T-cell (primary cell): ENCODE data around the gene NUP188. TPM values are rescaled to one million over a fixed set of nuclear protein-coding genes. Genes with fewer than 3 reads are reported as not detected.

Source experiments
- ATAC-seq, 4 experiments: fragments of 200-7000 bp in 3 of 4; fragments of 150-1000 bp in 1 of 4; cut with Tn5 transposase; replicated peaks in 1 of 4; 1 replicate in 3 of 4; 2 replicates in 1 of 4; pipeline ENCODE4 v1.10.0; 2021; ENCODE audit warnings: moderate library complexity in 3 of 4, mild to moderate bottlenecking in 2 of 4, moderate number of reproducible peaks in 1 of 4
- CTCF ChIA-PET, 2 donors: fragments of 300-600 bp; sonication (Branson Sonifier 250); formaldehyde crosslinking; loops; one replicate each; lab custom pipeline; 2022; ENCODE audit warnings: antibody characterized with exemption in 2 of 2; lab: Charles Lee
- POLR2A ChIA-PET, 2 donors: fragments of 300-600 bp; sonication (Branson Sonifier 250); formaldehyde crosslinking; loops; one replicate each; lab custom pipeline; 2022; ENCODE audit warnings: antibody characterized with exemption in 2 of 2; lab: Charles Lee
- DNase-seq, 35 experiments: peaks; one replicate each; pipeline versions ENCODE4 v3.0.0 to v3.0.0-alpha.2; 2013 to 2023
- H3K27ac ChIP-seq: one replicate; pipeline ENCODE4 v1.5.1; 2013; ENCODE audit warnings: low read length
- H3K27me3 ChIP-seq, 2 experiments: replicated peaks in 1 of 2; 1 replicate in 1 of 2; 2 replicates in 1 of 2; pipeline versions ENCODE4 v1.6.1 to v1.7.0; 2013; ENCODE audit warnings: low read length in 1 of 2, mixed read lengths in 1 of 2; ENCODE audit not compliant: control insufficient read depth in 2 of 2, insufficient read depth in 2 of 2; ENCODE audit errors: extremely low read depth in 1 of 2
- H3K36me3 ChIP-seq, 2 donors: 1 replicate in 1 of 2; 2 replicates in 1 of 2; pipeline versions ENCODE4 v1.6.1 to v1.7.0; 2013; ENCODE audit warnings: low read length in 1 of 2; ENCODE audit not compliant: control insufficient read depth in 2 of 2, insufficient read depth in 1 of 2; ENCODE audit errors: extremely low read depth in 1 of 2
- H3K4me1 ChIP-seq, 2 experiments: 1 replicate in 1 of 2; 2 replicates in 1 of 2; pipeline versions ENCODE4 v1.6.1 to v1.7.0; 2013; ENCODE audit warnings: low read length in 2 of 2, mixed read lengths in 1 of 2; ENCODE audit not compliant: insufficient read depth in 2 of 2, control insufficient read depth in 1 of 2; ENCODE audit errors: extremely low read depth in 1 of 2
- H3K4me3 ChIP-seq, 2 donors: 1 replicate in 1 of 2; 2 replicates in 1 of 2; pipeline versions ENCODE4 v1.5.1 to v1.7.0; 2013; ENCODE audit warnings: mild to moderate bottlenecking in 2 of 2, low read length in 1 of 2, moderate library complexity in 1 of 2; ENCODE audit not compliant: control insufficient read depth in 1 of 2; ENCODE audit errors: extremely low read depth in 1 of 2
- H3K9me3 ChIP-seq: 2 replicates; pipeline ENCODE4 v1.7.0; 2013
- H3K27ac Mint-ChIP-seq, 2 donors: one replicate each; pipeline ENCODE4 v1.8.0; 2020 to 2021; ENCODE audit warnings: mild to moderate bottlenecking in 2 of 2, mixed read lengths in 2 of 2
- H3K27me3 Mint-ChIP-seq, 2 donors: one replicate each; pipeline ENCODE4 v1.8.0; 2021 to 2022; ENCODE audit warnings: mixed read lengths in 2 of 2
- H3K36me3 Mint-ChIP-seq: one replicate; pipeline ENCODE4 v1.8.0; 2021; ENCODE audit warnings: mixed read lengths
- H3K4me1 Mint-ChIP-seq, 3 donors: one replicate each; pipeline ENCODE4 v1.8.0; 2020 to 2022; ENCODE audit warnings: mixed read lengths in 3 of 3, mild to moderate bottlenecking in 1 of 3
- H3K4me3 Mint-ChIP-seq, 3 donors: one replicate each; pipeline ENCODE4 v1.8.0; 2020 to 2022; ENCODE audit warnings: mild to moderate bottlenecking in 3 of 3, mixed read lengths in 3 of 3, moderate library complexity in 3 of 3
- H3K9me3 Mint-ChIP-seq, 3 donors: one replicate each; pipeline ENCODE4 v1.8.0; 2020 to 2022; ENCODE audit warnings: mixed read lengths in 3 of 3
- WGBS: methylation state at CpG from one replicate; pipeline ENCODE4 v1.1.5; 2013; ENCODE audit warnings: missing lambda C conversion rate; ENCODE audit not compliant: insufficient coverage; 5-methylcytosine and 5-hydroxymethylcytosine counted together
- total RNA-seq, 35 experiments: library from RNA in 6 of 35; stranded (reverse) in 6 of 35; fragments of 120-200 nt in 1 of 35; gene quantifications; one replicate each; pipeline versions ENCODE4 v1.2.1 to v1.2.4 and lab custom pipeline; 2013 to 2026

The NUP188 gene
- total RNA-seq, 5 donors from 2014 or later (not counting 1 experiment from before 2014, with no cell fraction given) = 51.0 to 78.4 (median 71.3) TPM

DNA sequence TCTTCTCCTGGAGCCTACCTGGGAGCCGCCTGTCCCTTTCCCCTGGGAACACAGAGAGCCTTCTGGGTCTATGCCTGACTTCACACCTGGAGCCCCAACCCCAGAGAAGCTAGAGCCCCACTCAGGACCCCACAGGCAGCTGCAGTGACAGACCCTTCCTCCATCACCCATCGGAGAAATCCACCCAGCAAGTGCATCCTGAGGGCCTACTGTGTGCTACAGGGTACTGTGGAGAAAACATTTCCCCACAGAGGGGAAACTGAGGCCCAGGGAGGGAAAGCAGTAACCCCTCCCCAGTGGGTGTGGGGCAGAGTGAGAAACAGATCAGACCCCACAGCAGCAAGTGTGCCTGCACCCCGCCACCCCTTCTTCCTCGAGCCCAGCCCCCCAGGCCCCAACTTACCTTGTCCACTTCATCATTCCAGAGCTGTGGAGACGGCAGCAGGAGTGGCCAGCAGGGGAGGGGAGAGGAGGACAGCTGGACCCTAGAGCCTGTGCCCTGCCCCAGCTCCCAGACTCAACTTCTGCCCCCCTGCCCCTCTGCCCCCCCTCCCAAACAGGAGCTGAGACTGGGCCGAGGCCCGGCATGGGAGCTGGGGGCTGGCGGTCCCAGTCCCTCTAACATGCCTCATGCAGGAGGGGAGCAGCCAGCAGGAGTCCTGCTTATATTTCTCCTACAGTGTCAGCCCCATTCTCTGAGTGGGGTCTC is 62.9 kb downstream of the NUP188 start:
- no peak overlapping the region for H3K27ac ChIP-seq
- DNase-seq = no peak
- Mint-ChIP-seq H3K9me3 (no peaks in the 10 kb centered on the region), H3K4me1 (no peaks in the 10 kb centered on the region), H3K36me3 (peaks cover 19% of the 10 kb centered on the region), H3K27me3 (no peaks in the 10 kb centered on the region), H3K27ac (no peak overlapping the region), H3K4me3 (no peak overlapping the region)
- no peaks in the 10 kb centered on the region for H3K4me1 ChIP-seq
- ChIA-PET POLR2A (interaction anchor here in 1 of 2 donors (0.6 kb wide), 1 partner anchor 25 kb away, joined by 3 read pairs; no protein-coding TSS in a partner anchor), CTCF (interaction anchor here in 1 of 2 donors (0.6 kb wide), 1 partner anchor 29 kb away, joined by 4 read pairs; no protein-coding TSS in a partner anchor)
- H3K27me3 ChIP-seq = no peaks in the 10 kb centered on the region
- peaks cover 17 to 79% of the 10 kb centered on the region in 2 donors for H3K36me3 ChIP-seq
- no peaks in the 10 kb centered on the region for H3K9me3 ChIP-seq
- no peak overlapping the region for H3K4me3 ChIP-seq
- WGBS = no CpG with 5 or more reads among the region's 8 CpGs
- no peak for ATAC-seq

GRCh38 chr9:129011170-129011569 is 63.7 kb downstream of the NUP188 start:
- H3K36me3 ChIP-seq = peaks cover 13 to 75% of the 10 kb centered on the region in 2 donors
- no peaks in the 10 kb centered on the region for H3K27me3 ChIP-seq
- POLR2A ChIA-PET = interaction anchor here in 1 of 2 donors (0.6 kb wide), 1 partner anchor 25 kb away, joined by 3 read pairs; no protein-coding TSS in a partner anchor
- H3K36me3 Mint-ChIP-seq = peaks cover 16% of the 10 kb centered on the region
- CTCF ChIA-PET = interaction anchor here in 1 of 2 donors (0.6 kb wide), 1 partner anchor 30 kb away, joined by 4 read pairs; no protein-coding TSS in a partner anchor
- no peaks in the 10 kb centered on the region for H3K4me1 Mint-ChIP-seq
- no peak overlapping the region for H3K27ac Mint-ChIP-seq
- no peak overlapping the region for H3K27ac ChIP-seq
- H3K27me3 Mint-ChIP-seq = no peaks in the 10 kb centered on the region
- no peak for ATAC-seq
- DNase-seq = no peak
- H3K4me3 ChIP-seq = no peak overlapping the region
- H3K9me3 ChIP-seq = no peaks in the 10 kb centered on the region
- H3K4me1 ChIP-seq = no peaks in the 10 kb centered on the region
- H3K9me3 Mint-ChIP-seq = no peaks in the 10 kb centered on the region
- H3K4me3 Mint-ChIP-seq = no peak overlapping the region
- 94% methylated on average over 18 of the region's 19 CpGs for WGBS

GRCh38 chr9:129011761-129012181 is 64.3 kb downstream of the NUP188 start:
- POLR2A ChIA-PET = no interaction called here
- no peak for ATAC-seq
- H3K27me3 Mint-ChIP-seq = no peaks in the 10 kb centered on the region
- Histone ChIP-seq H3K4me3 (no peak overlapping the region), H3K9me3 (no peaks in the 10 kb centered on the region), H3K27ac (no peak overlapping the region), H3K36me3 (peaks cover 10 to 69% of the 10 kb centered on the region in 2 donors), H3K4me1 (no peaks in the 10 kb centered on the region), H3K27me3 (no peaks in the 10 kb centered on the region)
- CTCF ChIA-PET = no interaction called here
- H3K27ac Mint-ChIP-seq = no peak overlapping the region
- DNase-seq = no peak
- no peaks in the 10 kb centered on the region for H3K4me1 Mint-ChIP-seq
- peaks cover 13% of the 10 kb centered on the region for H3K36me3 Mint-ChIP-seq
- no peaks in the 10 kb centered on the region for H3K9me3 Mint-ChIP-seq
- 95% methylated on average over 10 of the region's 11 CpGs for WGBS
- no peak overlapping the region for H3K4me3 Mint-ChIP-seq

DNA sequence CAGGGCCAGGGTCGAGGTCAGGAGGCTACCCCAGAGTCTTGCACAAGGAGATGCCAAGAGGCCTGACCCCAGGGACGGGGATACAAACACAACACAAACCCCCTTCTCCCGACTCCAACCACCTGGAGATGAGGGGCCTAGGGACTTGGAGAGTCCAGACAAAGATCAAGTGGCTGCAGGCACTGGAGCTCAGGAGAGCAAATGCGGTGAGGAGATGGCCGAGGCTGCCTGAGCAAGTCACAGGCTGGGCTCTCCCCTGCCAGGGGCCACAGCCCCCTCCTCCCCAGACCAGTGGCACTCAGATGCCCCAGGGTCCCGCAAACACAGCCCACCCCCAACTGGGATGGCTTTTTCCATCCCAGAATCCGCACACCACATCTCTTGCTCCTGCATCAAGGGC is 64.8 kb downstream of the NUP188 start:
- ChIA-PET CTCF (no interaction called here), POLR2A (no interaction called here)
- no peaks in the 10 kb centered on the region for H3K27me3 Mint-ChIP-seq
- Histone ChIP-seq H3K27ac (no peak overlapping the region), H3K9me3 (no peaks in the 10 kb centered on the region), H3K27me3 (no peaks in the 10 kb centered on the region), H3K4me1 (no peaks in the 10 kb centered on the region), H3K4me3 (no peak overlapping the region), H3K36me3 (peaks cover 10 to 65% of the 10 kb centered on the region in 2 donors)
- H3K36me3 Mint-ChIP-seq = peaks cover 13% of the 10 kb centered on the region
- 100% methylated on average over 6 of the region's 7 CpGs for WGBS
- no peaks in the 10 kb centered on the region for H3K9me3 Mint-ChIP-seq
- H3K27ac Mint-ChIP-seq = no peak overlapping the region
- no peak overlapping the region for H3K4me3 Mint-ChIP-seq
- no peak for DNase-seq
- ATAC-seq = no peak
- no peaks in the 10 kb centered on the region for H3K4me1 Mint-ChIP-seq

GRCh38 chr9:129012893-129013448 is 65.5 kb downstream of the NUP188 start:
- Mint-ChIP-seq H3K4me3 (no peak overlapping the region), H3K4me1 (no peaks in the 10 kb centered on the region), H3K36me3 (peaks cover 15% of the 10 kb centered on the region), H3K27me3 (no peaks in the 10 kb centered on the region), H3K27ac (no peak overlapping the region), H3K9me3 (no peaks in the 10 kb centered on the region)
- CTCF ChIA-PET = no interaction called here
- WGBS = 97% methylated on average over 16 of the region's 16 CpGs
- no peak for DNase-seq
- H3K9me3 ChIP-seq = no peaks in the 10 kb centered on the region
- POLR2A ChIA-PET = interaction anchor here in 1 of 2 donors (0.5 kb wide), 1 partner anchor 9 kb away, joined by 3 read pairs; no protein-coding TSS in a partner anchor
- H3K27me3 ChIP-seq = no peaks in the 10 kb centered on the region
- H3K27ac ChIP-seq = no peak overlapping the region
- no peak overlapping the region for H3K4me3 ChIP-seq
- peaks cover 10 to 60% of the 10 kb centered on the region in 2 donors for H3K36me3 ChIP-seq
- H3K4me1 ChIP-seq = no peaks in the 10 kb centered on the region
- no peak for ATAC-seq

DNA sequence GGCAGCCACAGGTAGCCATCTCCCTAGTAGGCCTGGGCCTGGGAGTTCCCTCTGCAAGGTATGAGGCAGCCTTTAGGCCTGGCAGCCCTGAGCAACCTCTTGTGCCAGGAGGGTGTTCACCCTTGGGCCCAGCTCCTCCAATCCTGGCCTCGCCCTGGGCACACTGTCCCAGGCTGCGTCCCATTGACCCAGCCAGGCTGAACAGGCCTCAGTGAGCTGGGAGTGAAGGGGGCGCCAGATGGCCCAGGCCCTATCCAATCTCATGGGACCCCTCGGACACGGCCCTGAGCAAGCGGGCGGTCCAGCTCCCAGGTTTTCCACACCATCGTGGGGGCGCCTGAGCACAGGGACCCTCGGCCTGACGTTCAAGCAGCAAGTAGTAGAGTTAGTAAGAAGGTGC is 66.2 kb downstream of the NUP188 start:
- Mint-ChIP-seq H3K9me3 (no peaks in the 10 kb centered on the region), H3K4me3 (no peak overlapping the region), H3K36me3 (peaks cover 17% of the 10 kb centered on the region), H3K27me3 (no peaks in the 10 kb centered on the region), H3K4me1 (no peaks in the 10 kb centered on the region), H3K27ac (no peak overlapping the region)
- WGBS = 98% methylated on average over 9 of the region's 11 CpGs
- Histone ChIP-seq H3K27me3 (no peaks in the 10 kb centered on the region), H3K4me3 (no peak overlapping the region), H3K27ac (no peak overlapping the region), H3K36me3 (peaks cover 10 to 54% of the 10 kb centered on the region in 2 donors), H3K9me3 (no peaks in the 10 kb centered on the region), H3K4me1 (no peaks in the 10 kb centered on the region)
- ChIA-PET POLR2A (interaction anchor here in 1 of 2 donors (0.5 kb wide), 1 partner anchor 9 kb away, joined by 3 read pairs; no protein-coding TSS in a partner anchor), CTCF (no interaction called here)
- DNase-seq (no peak), ATAC-seq (no peak)
